GM18507 (cell line): ENCODE results near the gene PAFAH2.

Experiments used
- DNase-seq: peaks from one replicate; pipeline ENCODE4 v3.0.0; 2011; ENCODE audit warnings: low read depth; ENCODE audit not compliant: insufficient read length; ENCODE audit errors: extremely low spot score
- FAIRE-seq: peaks from 2 replicates; lab custom pipeline; 2011; peaks lifted over from hg19 to GRCh38; lab: Jason Lieb, UNC

PAFAH2 gene

GRCh38 chr1:25914074-25914995 is 83.5 kb downstream of the PAFAH2 start:
- no peak for FAIRE-seq
- DNase-seq = no peak

DNA sequence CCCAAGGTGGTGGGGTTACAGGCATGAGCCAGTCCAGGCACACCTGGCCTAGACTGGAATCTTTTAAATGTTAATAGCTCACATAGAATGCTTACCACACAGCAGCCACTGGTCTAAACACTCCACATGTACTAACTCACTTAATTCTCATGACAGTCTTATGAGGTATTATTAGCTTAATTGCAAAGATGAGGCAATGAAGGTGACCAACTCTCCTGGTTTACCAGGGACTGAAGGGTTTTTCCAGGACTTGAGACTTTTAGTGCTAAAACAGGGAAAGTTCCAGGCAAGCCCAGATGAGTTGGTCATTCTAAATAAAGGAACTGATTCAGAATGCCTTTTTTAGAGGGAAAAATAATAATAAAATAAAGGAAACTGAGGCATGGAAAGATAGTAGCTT is 84.7 kb downstream of the PAFAH2 start:
- no peak for DNase-seq
- FAIRE-seq = no peak

DNA sequence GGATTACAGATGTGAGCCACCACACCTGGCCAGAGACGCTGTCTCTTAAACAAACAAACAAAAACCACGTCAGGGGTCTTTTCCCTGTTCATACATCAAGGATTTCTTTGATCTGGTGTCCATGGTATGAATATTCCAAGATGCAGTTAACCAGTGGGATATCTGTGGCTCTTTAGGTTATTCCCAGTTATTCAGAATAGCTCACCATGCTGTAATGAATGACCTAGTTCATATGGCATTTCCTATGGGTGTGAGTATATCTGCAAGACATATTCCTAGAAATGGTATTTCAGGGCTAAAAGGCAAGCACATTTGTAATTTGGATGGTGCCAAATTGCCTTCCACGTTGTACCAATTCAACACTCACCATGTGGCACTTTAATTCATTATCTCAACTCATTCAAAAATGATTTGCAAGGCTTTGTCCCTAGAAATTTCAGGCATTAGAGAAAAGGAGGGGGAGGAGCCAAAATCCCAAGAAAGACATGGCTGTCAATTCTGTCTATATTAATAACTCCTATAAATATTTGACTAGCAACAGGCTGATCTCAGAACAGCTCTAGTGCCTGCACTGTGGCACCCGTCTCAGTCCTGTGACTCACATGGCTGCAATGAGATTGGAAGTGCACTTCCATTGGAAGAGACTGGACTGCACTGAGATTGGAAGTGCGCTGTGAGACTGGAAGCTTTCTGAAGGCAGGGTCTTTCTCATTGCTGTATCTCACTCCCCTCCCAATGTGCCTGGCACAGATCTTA is 85.6 kb downstream of the PAFAH2 start:
- FAIRE-seq (no peak), DNase-seq (no peak)

- DNase-seq (no peak), FAIRE-seq (no peak)
Observed at GRCh38 chr1:25911162-25911561, 86.7 kb downstream of the PAFAH2 start.
